ENCODE results near the gene NUMA1. TPM values are rescaled to one million over a fixed set of nuclear protein-coding genes. Genes with fewer than 3 reads are reported as not detected.

NUMA1 gene
- total and polyA plus RNA-seq, 2 of the 13 experiments (the other 11 are each of a cell fraction or from before 2014, with no cell fraction given): 57.3 to 60.2 TPM

DNA sequence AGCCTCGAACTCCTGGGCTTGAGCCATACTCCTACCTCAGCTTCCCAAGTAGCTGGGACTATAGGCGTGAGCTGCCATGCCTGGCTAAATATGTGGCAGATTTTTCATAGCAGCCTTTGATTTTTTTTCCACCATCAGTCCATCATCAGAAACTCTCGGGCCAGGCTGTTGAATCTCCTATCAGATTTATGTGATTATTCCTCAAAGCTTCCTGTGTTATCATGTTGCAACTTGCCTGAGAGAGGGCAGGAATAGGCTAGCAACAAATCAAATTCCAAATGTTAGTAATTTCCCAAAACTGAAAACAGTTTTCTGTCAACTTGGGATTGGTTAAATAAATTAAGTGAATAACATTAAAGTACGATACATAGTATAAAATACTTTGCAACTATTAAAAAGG lies 3.7 kb upstream of the NUMA1 start:
- FAIRE-seq (no peak), DNase-seq (ENCODE audit: low spot score) (no peak), ATAC-seq (no peak)
- CTCF ChIA-PET (ENCODE audit: low intra/inter-chr PET ratio, low total read pairs): no interaction called here
- Histone ChIP-seq H3K9me3 (ENCODE audit: low read length) (no peaks in the 10 kb centered on the region), H3K27me3 (ENCODE audit: control insufficient read depth in 1 of 2, insufficient read depth in 2 of 2, low read length in 2 of 2) (no peaks in the 10 kb centered on the region; a peak in 1 of 5 replicates), H3K36me3 (replicated peaks in 1 of 2; ENCODE audit: control insufficient read depth in 1 of 2, insufficient read depth in 2 of 2, low read length in 2 of 2) (peaks cover 0 to 1% of the 10 kb centered on the region in 2 experiments; a peak in 1 of 5 replicates), H3K4me3 (replicated peaks in 1 of 3; ENCODE audit: insufficient read depth in 1 of 3, low read depth in 2 of 3, low read length in 3 of 3) (no peak overlapping the region), H3K79me2 (ENCODE audit: insufficient read depth, low read length) (peaks cover 9% of the 10 kb centered on the region), H3K4me2 (ENCODE audit: low read depth, low read length) (no peak overlapping the region), H3K9ac (ENCODE audit: insufficient read depth, low read depth, low read length) (no peak overlapping the region), H2AFZ (ENCODE audit: low read length) (no peak overlapping the region), H3K4me1 (ENCODE audit: insufficient read depth, low read length) (peaks cover 12% of the 10 kb centered on the region), H4K20me1 (ENCODE audit: insufficient read depth, low read length) (no peaks in the 10 kb centered on the region), H3K27ac (ENCODE audit: extremely low read length, insufficient read depth, low read length) (no peak overlapping the region)
- BruUV-seq (replicated peaks): no TSS peak
- TF ChIP-seq, protein P1, sequence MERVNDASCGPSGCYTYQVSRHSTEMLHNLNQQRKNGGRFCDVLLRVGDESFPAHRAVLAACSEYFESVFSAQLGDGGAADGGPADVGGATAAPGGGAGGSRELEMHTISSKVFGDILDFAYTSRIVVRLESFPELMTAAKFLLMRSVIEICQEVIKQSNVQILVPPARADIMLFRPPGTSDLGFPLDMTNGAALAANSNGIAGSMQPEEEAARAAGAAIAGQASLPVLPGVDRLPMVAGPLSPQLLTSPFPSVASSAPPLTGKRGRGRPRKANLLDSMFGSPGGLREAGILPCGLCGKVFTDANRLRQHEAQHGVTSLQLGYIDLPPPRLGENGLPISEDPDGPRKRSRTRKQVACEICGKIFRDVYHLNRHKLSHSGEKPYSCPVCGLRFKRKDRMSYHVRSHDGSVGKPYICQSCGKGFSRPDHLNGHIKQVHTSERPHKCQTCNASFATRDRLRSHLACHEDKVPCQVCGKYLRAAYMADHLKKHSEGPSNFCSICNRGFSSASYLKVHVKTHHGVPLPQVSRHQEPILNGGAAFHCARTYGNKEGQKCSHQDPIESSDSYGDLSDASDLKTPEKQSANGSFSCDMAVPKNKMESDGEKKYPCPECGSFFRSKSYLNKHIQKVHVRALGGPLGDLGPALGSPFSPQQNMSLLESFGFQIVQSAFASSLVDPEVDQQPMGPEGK (CRISPR knock-in tag; IDR thresholded peaks at IDR 0.05): no peak
- TF ChIP-seq CENPT (CRISPR knock-in tag; IDR thresholded peaks at IDR 0.05; ENCODE audit: low read depth) (no peak), ZNF335 (CRISPR knock-in tag; IDR thresholded peaks at IDR 0.05) (no peak), PITX1 (CRISPR knock-in tag; IDR thresholded peaks at IDR 0.05) (no peak), ZNF441 (CRISPR knock-in tag; IDR thresholded peaks at IDR 0.05; ENCODE audit: borderline replicate concordance) (no peak), CREB1 (IDR thresholded peaks at IDR 0.05) (no peak), CREB1 (CRISPR knock-in tag; IDR thresholded peaks at IDR 0.05) (no peak)
- TF ChIP-seq, protein P2, sequence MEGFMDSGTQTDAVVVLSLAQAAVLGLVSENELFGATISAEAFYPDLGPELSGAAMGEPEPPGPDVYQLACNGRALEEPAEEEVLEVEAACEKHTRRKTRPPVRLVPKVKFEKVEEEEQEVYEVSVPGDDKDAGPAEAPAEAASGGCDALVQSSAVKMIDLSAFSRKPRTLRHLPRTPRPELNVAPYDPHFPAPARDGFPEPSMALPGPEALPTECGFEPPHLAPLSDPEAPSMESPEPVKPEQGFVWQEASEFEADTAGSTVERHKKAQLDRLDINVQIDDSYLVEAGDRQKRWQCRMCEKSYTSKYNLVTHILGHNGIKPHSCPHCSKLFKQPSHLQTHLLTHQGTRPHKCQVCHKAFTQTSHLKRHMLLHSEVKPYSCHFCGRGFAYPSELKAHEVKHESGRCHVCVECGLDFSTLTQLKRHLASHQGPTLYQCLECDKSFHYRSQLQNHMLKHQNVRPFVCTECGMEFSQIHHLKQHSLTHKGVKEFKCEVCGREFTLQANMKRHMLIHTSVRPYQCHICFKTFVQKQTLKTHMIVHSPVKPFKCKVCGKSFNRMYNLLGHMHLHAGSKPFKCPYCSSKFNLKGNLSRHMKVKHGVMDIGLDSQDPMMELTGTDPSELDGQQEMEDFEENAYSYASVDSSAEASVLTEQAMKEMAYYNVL (CRISPR knock-in tag; IDR thresholded peaks at IDR 0.05; ENCODE audit: borderline replicate concordance): no peak
- TF ChIP-seq, protein P3, sequence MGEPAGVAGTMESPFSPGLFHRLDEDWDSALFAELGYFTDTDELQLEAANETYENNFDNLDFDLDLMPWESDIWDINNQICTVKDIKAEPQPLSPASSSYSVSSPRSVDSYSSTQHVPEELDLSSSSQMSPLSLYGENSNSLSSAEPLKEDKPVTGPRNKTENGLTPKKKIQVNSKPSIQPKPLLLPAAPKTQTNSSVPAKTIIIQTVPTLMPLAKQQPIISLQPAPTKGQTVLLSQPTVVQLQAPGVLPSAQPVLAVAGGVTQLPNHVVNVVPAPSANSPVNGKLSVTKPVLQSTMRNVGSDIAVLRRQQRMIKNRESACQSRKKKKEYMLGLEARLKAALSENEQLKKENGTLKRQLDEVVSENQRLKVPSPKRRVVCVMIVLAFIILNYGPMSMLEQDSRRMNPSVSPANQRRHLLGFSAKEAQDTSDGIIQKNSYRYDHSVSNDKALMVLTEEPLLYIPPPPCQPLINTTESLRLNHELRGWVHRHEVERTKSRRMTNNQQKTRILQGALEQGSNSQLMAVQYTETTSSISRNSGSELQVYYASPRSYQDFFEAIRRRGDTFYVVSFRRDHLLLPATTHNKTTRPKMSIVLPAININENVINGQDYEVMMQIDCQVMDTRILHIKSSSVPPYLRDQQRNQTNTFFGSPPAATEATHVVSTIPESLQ (CRISPR knock-in tag; conservative IDR thresholded peaks at IDR 0.05): no peak
- in situ Hi-C loops (cut with HindIII; ENCODE audit: extremely low pct_ligation_motif_present, low pct_unique_long_range_greater_than_20kb) (no loop called here), intact Hi-C loops (cut with micrococcal nuclease; ENCODE audit: unreplicated experiment) (no loop called here)
- POLR2A ChIA-PET: interaction anchor here (1.4 kb wide), 1 partner anchor 9 kb away, joined by 3 read pairs; no protein-coding TSS in a partner anchor
- 94% methylated on average over 4 of the region's 4 CpGs for WGBS (ENCODE audit: low lambda C conversion rate)
